Progenitor cell of endocrine pancreas (in vitro differentiated cells): ENCODE data around the gene VSTM2B. TPM values are rescaled to one million over a fixed set of nuclear protein-coding genes. Genes with fewer than 3 reads are reported as not detected.

Experiments used
- DNase-seq: peaks from one replicate; pipeline ENCODE4 v3.0.0; 2021; ENCODE audit warnings: low spot score; ENCODE audit not compliant: unreplicated experiment
- H3K27ac Mint-ChIP-seq: 2 replicates; pipeline ENCODE4 v1.8.0; 2021; ENCODE audit warnings: mild to moderate bottlenecking, moderate library complexity, mixed read lengths
- H3K27me3 Mint-ChIP-seq: 2 replicates; pipeline ENCODE4 v1.8.0; 2021; ENCODE audit warnings: mixed read lengths
- H3K36me3 Mint-ChIP-seq: 2 replicates; pipeline ENCODE4 v1.8.0; 2022; ENCODE audit warnings: mixed read lengths; ENCODE audit not compliant: insufficient read depth
- H3K4me1 Mint-ChIP-seq: 2 replicates; pipeline ENCODE4 v1.8.0; 2021; ENCODE audit warnings: low read depth, mixed read lengths
- H3K4me3 Mint-ChIP-seq: 2 replicates; pipeline ENCODE4 v1.8.0; 2021; ENCODE audit warnings: low read depth, mild to moderate bottlenecking, moderate library complexity, mixed read lengths
- H3K9me3 Mint-ChIP-seq: 2 replicates; pipeline ENCODE4 v1.8.0; 2021; ENCODE audit warnings: low read depth, mixed read lengths
- CTCF ChIP-seq: fragments of 200-600 bp; sonication (generic); IDR thresholded peaks from one replicate; pipeline ENCODE4 v1.5.0; 2021; ENCODE audit warnings: antibody characterized with exemption, mild to moderate bottlenecking; ENCODE audit not compliant: unreplicated experiment
- total RNA-seq: library from RNA; stranded (reverse); gene quantifications from 2 replicates; pipeline ENCODE4 v1.2.1, GENCODE V29; 2021

The VSTM2B gene
- total RNA-seq, 1 donor from 2014 or later, result not detected

DNA sequence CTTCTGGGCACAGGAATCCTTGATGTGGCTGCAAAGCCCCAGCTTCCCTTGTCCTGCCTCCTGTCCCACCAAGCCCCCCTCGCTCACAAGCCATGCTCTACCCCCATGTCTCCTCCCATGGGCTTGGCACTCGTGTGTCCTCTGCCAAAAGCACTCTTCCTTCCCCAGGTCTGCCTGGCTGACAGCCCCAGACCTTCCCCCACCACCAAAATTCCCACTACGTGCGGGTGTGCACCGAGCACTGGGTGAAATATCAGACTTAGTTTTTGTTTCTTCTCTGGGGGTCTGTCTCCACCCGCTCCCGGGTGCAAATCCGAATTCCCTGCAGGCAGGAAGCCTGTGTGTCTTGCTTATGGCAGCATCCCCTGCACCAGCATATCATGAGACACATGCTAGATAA, 5.9 kb upstream of the VSTM2B start:
- no peaks in the 10 kb centered on the region for H3K4me1 Mint-ChIP-seq
- no peaks in the 10 kb centered on the region for H3K9me3 Mint-ChIP-seq
- no peaks in the 10 kb centered on the region for H3K36me3 Mint-ChIP-seq
- H3K27me3 Mint-ChIP-seq, result peaks cover 79% of the 10 kb centered on the region
- H3K4me3 Mint-ChIP-seq, result no peak overlapping the region
- DNase-seq, result no peak
- H3K27ac Mint-ChIP-seq, result no peak overlapping the region
- no peak for TF ChIP-seq CTCF

GRCh38 chr19:29520390-29520789, 5.4 kb upstream of the VSTM2B start:
- H3K9me3 Mint-ChIP-seq, result no peaks in the 10 kb centered on the region
- no peaks in the 10 kb centered on the region for H3K4me1 Mint-ChIP-seq
- DNase-seq, result no peak
- no peaks in the 10 kb centered on the region for H3K36me3 Mint-ChIP-seq
- no peak for TF ChIP-seq CTCF
- H3K27ac Mint-ChIP-seq, result no peak overlapping the region
- H3K4me3 Mint-ChIP-seq, result no peak overlapping the region
- peaks cover 77% of the 10 kb centered on the region for H3K27me3 Mint-ChIP-seq

DNA sequence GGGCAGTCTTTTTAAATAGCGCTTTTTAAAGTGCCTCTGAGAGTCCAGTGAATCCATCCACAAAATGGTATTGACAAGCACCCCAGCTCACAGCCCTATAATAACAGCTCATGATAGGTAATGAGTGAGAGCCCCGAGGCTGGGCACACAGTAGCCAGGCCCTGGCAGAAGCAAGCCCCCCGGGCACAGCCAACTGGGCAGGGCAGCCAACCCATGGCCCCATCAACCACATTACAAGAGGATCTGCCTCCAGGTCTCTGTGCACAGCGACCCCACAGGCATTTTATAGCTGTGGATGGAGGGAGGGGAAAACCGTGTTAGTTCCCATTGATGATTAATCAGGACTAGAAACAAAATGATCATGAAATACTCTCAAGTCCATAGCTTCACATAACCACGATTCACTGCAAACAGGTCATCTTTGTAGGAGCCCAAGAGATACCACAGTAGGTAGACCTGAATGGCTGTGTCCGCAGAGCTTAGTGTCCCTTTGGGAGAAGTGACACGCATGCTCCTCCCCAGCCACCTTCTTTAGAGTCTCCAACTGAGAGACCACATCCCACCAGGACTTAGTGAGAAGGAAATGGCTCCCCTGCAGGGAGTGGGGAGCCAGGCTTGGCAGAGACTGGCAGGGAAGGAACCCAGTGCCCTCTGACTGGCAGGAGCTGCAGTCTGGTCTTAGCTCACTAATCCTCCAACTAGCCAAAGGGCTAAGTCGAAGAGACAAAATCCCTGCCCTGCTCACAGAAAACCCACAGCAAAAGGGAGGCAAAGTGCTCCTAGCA, 4.3 kb upstream of the VSTM2B start:
- no peak for DNase-seq
- no peaks in the 10 kb centered on the region for H3K36me3 Mint-ChIP-seq
- H3K4me1 Mint-ChIP-seq, result peaks cover under 1% of the 10 kb centered on the region
- TF ChIP-seq CTCF, result no peak
- no peak overlapping the region for H3K27ac Mint-ChIP-seq
- peaks cover 75% of the 10 kb centered on the region for H3K27me3 Mint-ChIP-seq
- no peak overlapping the region for H3K4me3 Mint-ChIP-seq
- no peaks in the 10 kb centered on the region for H3K9me3 Mint-ChIP-seq

GRCh38 chr19:29523568-29523967, 2.2 kb upstream of the VSTM2B start:
- Mint-ChIP-seq H3K27ac (no peak overlapping the region), H3K36me3 (no peaks in the 10 kb centered on the region)

More at GRCh38 chr19:29523568-29523967, 2.2 kb upstream of the VSTM2B start:
- Mint-ChIP-seq H3K4me3 (no peak overlapping the region), H3K9me3 (no peaks in the 10 kb centered on the region), H3K4me1 (peaks cover 8% of the 10 kb centered on the region), H3K27me3 (peaks cover 87% of the 10 kb centered on the region)
- TF ChIP-seq CTCF, result no peak
- no peak for DNase-seq
